ENCODE measurements around the gene CXCR5.

CXCR5 gene

GRCh38 chr11:118913411-118914125 lies 29.9 kb downstream of the CXCR5 start:
- no peak for DNase-seq (ENCODE audit: low spot score)

GRCh38 chr11:118914178-118914918 lies 30.7 kb downstream of the CXCR5 start:
- DNase-seq (ENCODE audit: low spot score), result peak; percentile 51

GRCh38 chr11:118914987-118915386 lies 31.3 kb downstream of the CXCR5 start:
- no peak for DNase-seq (ENCODE audit: low spot score)

- DNase-seq (ENCODE audit: low spot score), result no peak
These were observed 31.7 kb downstream of the CXCR5 start for GRCh38 chr11:118915396-118915795.

- no peak for DNase-seq (ENCODE audit: low spot score)
These were observed 32.5 kb downstream of the CXCR5 start for GRCh38 chr11:118915941-118916841.

- no peak for DNase-seq (ENCODE audit: low spot score)
These were observed 33.2 kb downstream of the CXCR5 start for GRCh38 chr11:118916842-118917388.

- DNase-seq (ENCODE audit: low spot score), result peak; percentile 68
These were observed 33.9 kb downstream of the CXCR5 start for GRCh38 chr11:118917481-118918127.

- peak; percentile 84 for DNase-seq (ENCODE audit: low spot score)
These were observed 34.5 kb downstream of the CXCR5 start for GRCh38 chr11:118918128-118918685.

- DNase-seq (ENCODE audit: low spot score), result no peak
These were observed 35.1 kb downstream of the CXCR5 start for GRCh38 chr11:118918686-118919280.

GRCh38 chr11:118921121-118921928 lies 37.6 kb downstream of the CXCR5 start:
- no peak for DNase-seq (ENCODE audit: low spot score)

GRCh38 chr11:118921929-118922744 lies 38.4 kb downstream of the CXCR5 start:
- DNase-seq (ENCODE audit: low spot score), result no peak

GRCh38 chr11:118922745-118923627 lies 39.3 kb downstream of the CXCR5 start:
- DNase-seq (ENCODE audit: low spot score), result no peak

- no peak for DNase-seq (ENCODE audit: low spot score)
These were observed 40.3 kb downstream of the CXCR5 start for GRCh38 chr11:118923721-118924587.

- no peak for DNase-seq (ENCODE audit: low spot score)
These were observed 41.2 kb downstream of the CXCR5 start for GRCh38 chr11:118924591-118925585.

- DNase-seq (ENCODE audit: low spot score), result no peak
These were observed 43.9 kb downstream of the CXCR5 start for GRCh38 chr11:118927554-118928100.

All from LoVo (cell line).